Hepatocyte (in vitro differentiated cells): ENCODE results near the gene FOXO6. TPM values are rescaled to one million over a fixed set of nuclear protein-coding genes. Genes with fewer than 3 reads are reported as not detected.

ENCODE experiments used
- DNase-seq: peaks from one replicate; pipeline ENCODE4 v3.0.0-alpha.2; 2016; ENCODE audit warnings: low spot score
- H2AFZ ChIP-seq: fragments of 200-600 bp; sonication (generic); 2 replicates; pipeline ENCODE4 v1.6.0; 2016; ENCODE audit warnings: antibody characterized with exemption, mild to moderate bottlenecking
- H3K27ac ChIP-seq: fragments of 200-600 bp; sonication (generic); 2 replicates; pipeline ENCODE4 v1.5.1; 2016; ENCODE audit warnings: mild to moderate bottlenecking
- H3K27me3 ChIP-seq: fragments of 200-600 bp; sonication (generic); 2 replicates; pipeline ENCODE4 v1.6.1; 2016
- H3K36me3 ChIP-seq: fragments of 200-600 bp; sonication (generic); replicated peaks from 2 replicates; pipeline ENCODE4 v1.5.1; 2016; ENCODE audit warnings: low read depth; ENCODE audit not compliant: insufficient read depth
- H3K4me1 ChIP-seq: fragments of 200-600 bp; sonication (generic); 2 replicates; pipeline ENCODE4 v1.5.1; 2016; ENCODE audit warnings: mild to moderate bottlenecking, moderate library complexity; ENCODE audit not compliant: insufficient read depth
- H3K4me2 ChIP-seq: fragments of 200-600 bp; sonication (generic); 2 replicates; pipeline ENCODE4 v1.6.0; 2016
- H3K4me3 ChIP-seq: fragments of 200-600 bp; sonication (generic); 2 replicates; pipeline ENCODE4 v1.5.1; 2016; ENCODE audit warnings: mild to moderate bottlenecking
- H3K79me2 ChIP-seq: fragments of 200-600 bp; sonication (generic); 2 replicates; pipeline ENCODE4 v1.6.0; 2017; ENCODE audit warnings: mild to moderate bottlenecking
- H3K9me2 ChIP-seq: fragments of 200-600 bp; sonication (generic); replicated peaks from 2 replicates; pipeline ENCODE4 v1.6.0; 2017; ENCODE audit warnings: mild to moderate bottlenecking; ENCODE audit not compliant: insufficient read depth
- H3K9me3 ChIP-seq: fragments of 200-600 bp; sonication (generic); 2 replicates; pipeline ENCODE4 v1.5.1; 2016; ENCODE audit warnings: low read depth, mild to moderate bottlenecking
- H4K20me1 ChIP-seq: fragments of 200-600 bp; sonication (generic); 2 replicates; pipeline ENCODE4 v1.6.0; 2016; ENCODE audit warnings: mild to moderate bottlenecking; ENCODE audit not compliant: insufficient read depth, poor library complexity, severe bottlenecking
- EZH2 ChIP-seq: fragments of 200-600 bp; sonication (generic); IDR thresholded peaks from 2 replicates; pipeline ENCODE4 v1.6.1; 2016; ENCODE audit warnings: antibody characterized with exemption, mild to moderate bottlenecking, borderline replicate concordance
- EZH2phosphoT487 ChIP-seq: fragments of 200-600 bp; sonication (generic); IDR thresholded peaks from one replicate; pipeline ENCODE4 v1.6.1; 2018; ENCODE audit warnings: antibody characterized with exemption, mild to moderate bottlenecking, low read depth, moderate library complexity; ENCODE audit not compliant: unreplicated experiment, severe bottlenecking
- WGBS: methylation state at CpG from one replicate; pipeline ENCODE4 v1.1.6; 2016; ENCODE audit warnings: low lambda C conversion rate; ENCODE audit errors: missing lambda C conversion rate; 5-methylcytosine and 5-hydroxymethylcytosine counted together
- polyA plus RNA-seq: library from polyadenylated mRNA; unstranded; fragments of >200 nt; fragmentation: Nextera tagmentation; extraction: Ambion mirVana; gene quantifications from 2 replicates; pipeline ENCODE4 v1.2.1, GENCODE V29; 2016
- total RNA-seq: library from RNA; depleted of rRNA; stranded (reverse); fragments of >200 nt; gene quantifications from 2 replicates; pipeline ENCODE4 v1.2.3, GENCODE V29; 2014
- TF ChIP-seq, protein P1 (sequence below): fragments of 200-600 bp; sonication (generic); IDR thresholded peaks from 2 replicates; pipeline ENCODE4 v1.5.1; 2016; ENCODE audit warnings: antibody characterized with exemption, mild to moderate bottlenecking; ENCODE audit not compliant: poor library complexity

Gene FOXO6
- total and polyA plus RNA-seq, 2 experiments from 2014 or later = 0.80 to 5.0 TPM

GRCh38 chr1:41378999-41379737 lies 17.9 kb downstream of the FOXO6 start:
- Histone ChIP-seq H3K27me3 (peaks cover 21% of the 10 kb centered on the region), H3K36me3 (no peaks in the 10 kb centered on the region), H3K4me1 (peaks cover 23% of the 10 kb centered on the region), H3K4me3 (no peak overlapping the region), H3K4me2 (no peak overlapping the region), H3K9me2 (no peaks in the 10 kb centered on the region), H2AFZ (no peak overlapping the region), H4K20me1 (no peaks in the 10 kb centered on the region), H3K27ac (no peak overlapping the region), H3K9me3 (no peaks in the 10 kb centered on the region), H3K79me2 (no peaks in the 10 kb centered on the region)
- WGBS = 82% methylated on average over 4 of the region's 4 CpGs
- TF ChIP-seq EZH2phosphoT487 = no peak
- TF ChIP-seq EZH2 = no peak
- TF ChIP-seq, protein P1, sequence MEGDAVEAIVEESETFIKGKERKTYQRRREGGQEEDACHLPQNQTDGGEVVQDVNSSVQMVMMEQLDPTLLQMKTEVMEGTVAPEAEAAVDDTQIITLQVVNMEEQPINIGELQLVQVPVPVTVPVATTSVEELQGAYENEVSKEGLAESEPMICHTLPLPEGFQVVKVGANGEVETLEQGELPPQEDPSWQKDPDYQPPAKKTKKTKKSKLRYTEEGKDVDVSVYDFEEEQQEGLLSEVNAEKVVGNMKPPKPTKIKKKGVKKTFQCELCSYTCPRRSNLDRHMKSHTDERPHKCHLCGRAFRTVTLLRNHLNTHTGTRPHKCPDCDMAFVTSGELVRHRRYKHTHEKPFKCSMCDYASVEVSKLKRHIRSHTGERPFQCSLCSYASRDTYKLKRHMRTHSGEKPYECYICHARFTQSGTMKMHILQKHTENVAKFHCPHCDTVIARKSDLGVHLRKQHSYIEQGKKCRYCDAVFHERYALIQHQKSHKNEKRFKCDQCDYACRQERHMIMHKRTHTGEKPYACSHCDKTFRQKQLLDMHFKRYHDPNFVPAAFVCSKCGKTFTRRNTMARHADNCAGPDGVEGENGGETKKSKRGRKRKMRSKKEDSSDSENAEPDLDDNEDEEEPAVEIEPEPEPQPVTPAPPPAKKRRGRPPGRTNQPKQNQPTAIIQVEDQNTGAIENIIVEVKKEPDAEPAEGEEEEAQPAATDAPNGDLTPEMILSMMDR = no peak
- DNase-seq = no peak

- no peak overlapping the region for H3K4me3 ChIP-seq
- H3K9me2 ChIP-seq = no peaks in the 10 kb centered on the region
- H3K4me1 ChIP-seq = peaks cover 23% of the 10 kb centered on the region
- no peak overlapping the region for H3K27ac ChIP-seq
- H3K36me3 ChIP-seq = no peaks in the 10 kb centered on the region
- H2AFZ ChIP-seq = no peak overlapping the region
- peaks cover 26% of the 10 kb centered on the region for H3K27me3 ChIP-seq
- H4K20me1 ChIP-seq = no peaks in the 10 kb centered on the region
- H3K79me2 ChIP-seq = no peaks in the 10 kb centered on the region
- DNase-seq = no peak
- H3K9me3 ChIP-seq = no peaks in the 10 kb centered on the region
- TF ChIP-seq, protein P1 = no peak
- no peak for TF ChIP-seq EZH2phosphoT487
- no peak for TF ChIP-seq EZH2
- WGBS = 83% methylated on average over 6 of the region's 6 CpGs
- no peak overlapping the region for H3K4me2 ChIP-seq
Measured at GRCh38 chr1:41379738-41380130, 18.5 kb downstream of the FOXO6 start.

- H3K9me2 ChIP-seq = no peaks in the 10 kb centered on the region
- TF ChIP-seq, protein P1 = no peak
- no peak for TF ChIP-seq EZH2phosphoT487
- TF ChIP-seq EZH2 = no peak
- H3K79me2 ChIP-seq = no peaks in the 10 kb centered on the region
- no peaks in the 10 kb centered on the region for H3K9me3 ChIP-seq
- H3K4me1 ChIP-seq = peaks cover 23% of the 10 kb centered on the region
- H3K36me3 ChIP-seq = no peaks in the 10 kb centered on the region
- H3K4me2 ChIP-seq = no peak overlapping the region
- no peak overlapping the region for H3K4me3 ChIP-seq
- WGBS = 86% methylated on average over 2 of the region's 2 CpGs
- H4K20me1 ChIP-seq = no peaks in the 10 kb centered on the region
- H2AFZ ChIP-seq = no peak overlapping the region
- H3K27me3 ChIP-seq = peaks cover 31% of the 10 kb centered on the region
- H3K27ac ChIP-seq = no peak overlapping the region
- DNase-seq = no peak
Measured at GRCh38 chr1:41380195-41380594, 19.0 kb downstream of the FOXO6 start.
